Activated CD8-positive, alpha-beta memory T cell treated with anti-CD3 and anti-CD28 coated beads, Interleukin-2, amount 50 U/mL, for 4 hours (primary cell): Measurements from ENCODE around the gene ARHGEF38.
"Not testable (repeated sequence)": the region's sequence is repeated elsewhere in the genome, so short reads cannot be mapped to it uniquely, and the experiment has no call there.

Experiments
- DNase-seq: peaks from one replicate; pipeline ENCODE4 v3.0.0-alpha.2; 2020

Gene ARHGEF38

DNA sequence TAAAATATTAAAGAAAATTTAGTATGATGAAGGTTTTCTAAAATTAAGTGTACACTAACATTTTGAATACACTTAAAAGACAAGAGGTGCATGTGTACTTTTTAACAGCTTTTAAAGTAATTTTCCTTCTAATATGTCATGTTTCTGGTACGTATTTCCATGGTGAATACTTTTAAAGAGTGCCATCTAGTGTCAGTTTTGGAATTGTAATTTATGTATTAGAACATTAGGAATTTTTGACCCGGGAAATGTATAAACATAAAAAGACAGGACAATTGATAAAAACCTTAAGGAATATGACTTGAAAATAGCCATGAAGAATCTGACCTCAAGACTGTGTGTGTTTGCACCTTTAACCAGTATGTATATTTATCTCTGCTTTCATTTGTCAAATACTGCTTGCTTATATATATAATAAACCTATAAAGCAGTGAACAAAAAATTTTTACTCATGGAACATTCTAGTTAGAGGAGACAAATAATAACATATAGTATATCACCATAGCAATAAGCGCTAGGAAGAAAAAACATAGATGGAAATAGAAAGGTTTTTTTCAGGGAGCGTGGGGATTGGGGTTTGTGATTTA is 163.4 kb downstream of the ARHGEF38 start:
- DNase-seq: no peak

GRCh38 chr4:105719204-105719603 is 166.8 kb downstream of the ARHGEF38 start:
- no peak for DNase-seq

DNA sequence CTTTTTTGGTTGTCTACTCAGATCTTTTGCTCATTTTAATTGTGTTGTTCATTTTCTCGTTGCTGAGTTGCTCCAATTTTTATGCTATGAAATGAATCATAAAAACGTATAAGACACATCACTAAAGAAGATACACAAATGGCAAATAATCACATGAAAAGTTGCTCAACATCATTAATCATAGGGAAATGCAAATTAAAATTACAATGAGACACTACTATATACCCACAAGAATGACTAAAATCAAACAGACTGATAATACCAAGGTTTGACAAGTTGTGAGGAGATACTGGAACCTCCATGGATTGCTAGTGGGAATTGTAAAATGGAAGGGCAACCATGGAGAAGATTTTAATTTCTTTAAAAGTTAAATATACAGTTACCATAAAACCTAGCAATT is 173.2 kb downstream of the ARHGEF38 start:
- no peak for DNase-seq

DNA sequence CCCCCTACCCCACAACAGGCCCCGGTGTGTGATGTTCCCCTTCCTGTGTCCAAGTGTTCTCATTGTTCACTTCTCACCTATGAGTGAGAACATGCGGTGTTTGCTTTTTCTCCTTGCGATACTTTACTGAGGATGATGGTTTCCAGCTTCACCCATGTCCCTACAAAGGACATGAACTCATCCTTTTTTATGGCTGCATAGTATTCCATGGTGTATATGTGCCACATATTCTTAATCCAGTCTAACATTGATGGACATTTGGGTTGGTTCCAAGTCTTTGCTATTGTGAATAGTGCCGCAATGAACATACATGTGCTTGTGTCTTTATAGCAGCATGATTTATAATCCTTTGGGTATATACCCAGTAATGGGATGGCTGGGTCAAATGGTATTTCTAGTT is 177.5 kb downstream of the ARHGEF38 start:
- not testable (repeated sequence) for DNase-seq
